ENCODE data around the gene SPINK8.

DNA sequence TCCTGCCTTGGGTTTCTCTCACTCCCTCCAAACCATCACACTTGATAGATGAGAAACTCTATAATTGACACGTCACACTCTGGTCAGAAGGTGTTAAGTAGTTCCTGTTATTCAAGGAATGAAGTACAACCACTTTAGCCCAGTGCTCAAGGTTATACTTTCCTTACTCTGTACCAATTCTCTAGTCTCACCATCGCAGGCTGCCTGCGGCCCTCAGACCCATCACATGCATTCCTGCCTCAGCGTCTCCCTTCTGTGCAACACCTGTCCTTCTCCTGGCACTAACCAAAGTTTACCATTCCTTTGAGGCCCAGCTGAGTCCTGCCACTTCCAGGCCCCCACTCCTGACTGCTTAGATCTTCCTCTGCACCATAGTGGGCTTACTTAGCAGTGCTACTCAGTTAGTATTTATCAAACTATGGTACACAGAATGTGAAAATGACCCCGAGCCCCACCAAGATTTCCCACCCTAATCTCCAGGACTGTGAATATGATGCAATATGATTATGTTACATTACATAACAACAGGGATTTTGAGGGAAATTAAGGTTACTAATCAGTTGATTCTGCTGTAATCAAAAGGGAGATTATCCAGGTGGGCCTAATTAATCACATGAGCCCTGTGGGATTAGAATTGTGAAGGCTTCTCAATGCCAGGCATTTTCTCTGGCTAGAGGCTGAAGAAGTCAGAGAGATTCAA lies 36.2 kb downstream of the SPINK8 start:
- TF ChIP-seq EZH2phosphoT487 (IDR thresholded peaks at IDR 0.05; ENCODE audit: insufficient read depth, low read depth), result no peak
- no peak for TF ChIP-seq EZH2 (IDR thresholded peaks at IDR 0.05; ENCODE audit: insufficient read depth, poor library complexity, severe bottlenecking)
